ENCODE results near the gene DENND1A.

Gene DENND1A

GRCh38 chr9:123778232-123778902 is 151.6 kb downstream of the DENND1A start:
- DNase-seq (ENCODE audit: low read depth) = no peak
- in situ Hi-C loops (cut with HindIII; ENCODE audit: low sequenced_read_pairs) = no loop called here
- no peak overlapping the region for H3K4me3 ChIP-seq (ENCODE audit: low read depth, low read length)
- TF ChIP-seq CTCF (IDR thresholded peaks at IDR 0.05; ENCODE audit: low read depth, low read length, missing control alignments) = no peak

- H3K4me3 ChIP-seq (ENCODE audit: low read depth, low read length) = no peak overlapping the region
- no peak for DNase-seq (ENCODE audit: low read depth)
- TF ChIP-seq CTCF (IDR thresholded peaks at IDR 0.05; ENCODE audit: low read depth, low read length, missing control alignments) = no peak
- in situ Hi-C loops (cut with HindIII; ENCODE audit: low sequenced_read_pairs) = no loop called here
Observed at GRCh38 chr9:123776708-123777537, 153.0 kb downstream of the DENND1A start.

- in situ Hi-C loops (cut with HindIII; ENCODE audit: low sequenced_read_pairs) = no loop called here
- no peak for DNase-seq (ENCODE audit: low read depth)
Observed at GRCh38 chr9:123775289-123776284, 154.3 kb downstream of the DENND1A start.

GRCh38 chr9:123773783-123774182 is 156.1 kb downstream of the DENND1A start:
- DNase-seq (ENCODE audit: low read depth) = no peak
- in situ Hi-C loops (cut with HindIII; ENCODE audit: low sequenced_read_pairs) = no loop called here
- no peak for TF ChIP-seq CTCF (IDR thresholded peaks at IDR 0.05; ENCODE audit: low read depth, low read length, missing control alignments)
- H3K4me3 ChIP-seq (ENCODE audit: low read depth, low read length) = no peak overlapping the region

More at GRCh38 chr9:123775289-123776284, 154.3 kb downstream of the DENND1A start:
- H3K4me3 ChIP-seq (ENCODE audit: low read depth, low read length) = no peak overlapping the region
- no peak for TF ChIP-seq CTCF (IDR thresholded peaks at IDR 0.05; ENCODE audit: low read depth, low read length, missing control alignments)

- H3K4me3 ChIP-seq (ENCODE audit: low read depth, low read length) = no peak overlapping the region
- no peak for TF ChIP-seq CTCF (IDR thresholded peaks at IDR 0.05; ENCODE audit: low read depth, low read length, missing control alignments)
- in situ Hi-C loops (cut with HindIII; ENCODE audit: low sequenced_read_pairs) = no loop called here
- DNase-seq (ENCODE audit: low read depth) = no peak
Observed at GRCh38 chr9:123772967-123773366, 157.0 kb downstream of the DENND1A start.

GRCh38 chr9:123772374-123772773 is 157.6 kb downstream of the DENND1A start:
- no peak for TF ChIP-seq CTCF (IDR thresholded peaks at IDR 0.05; ENCODE audit: low read depth, low read length, missing control alignments)
- H3K4me3 ChIP-seq (ENCODE audit: low read depth, low read length) = no peak overlapping the region
- no peak for DNase-seq (ENCODE audit: low read depth)
- in situ Hi-C loops (cut with HindIII; ENCODE audit: low sequenced_read_pairs) = no loop called here
